OCI-LY3 (cell line): Measurements from ENCODE around the gene UQCC5.

ENCODE experiments used
- H2AFZ ChIP-seq: fragments of 200-600, 300-600 bp; shearing (Covaris generic); 2 replicates; pipeline ENCODE4 v1.6.0; 2014; ENCODE audit warnings: antibody characterized with exemption, low read depth, low read length
- H3K27ac ChIP-seq: fragments of 200-600, 300-600 bp; sonication (generic); 2 replicates; pipeline ENCODE4 v1.5.1; 2014; ENCODE audit warnings: mild to moderate bottlenecking, low read length, moderate library complexity, mixed read lengths
- H3K27me3 ChIP-seq: fragments of 200-600, 300-600 bp; sonication (generic); 2 replicates; pipeline ENCODE4 v1.6.1; 2014; ENCODE audit warnings: low read depth, low read length, mixed read lengths
- H3K36me3 ChIP-seq: fragments of 200-600, 300-600 bp; sonication (generic); replicated peaks from 2 replicates; pipeline ENCODE3; 2014; ENCODE audit warnings: low read depth, low read length, mixed read lengths
- H3K4me1 ChIP-seq: fragments of 300-600, 200-600 bp; sonication (generic); 2 replicates; pipeline ENCODE4 v1.6.1; 2014; ENCODE audit warnings: low read length, mixed read lengths
- H3K4me2 ChIP-seq: fragments of 200-600, 300-600 bp; sonication (generic); 2 replicates; pipeline ENCODE4 v1.6.1; 2014; ENCODE audit warnings: low read length, mixed read lengths
- H3K4me3 ChIP-seq: fragments of 300-600, 200-600 bp; sonication (generic); 2 replicates; pipeline ENCODE4 v1.5.1; 2014; ENCODE audit warnings: antibody characterized with exemption, mild to moderate bottlenecking, low read length, moderate library complexity
- H3K79me2 ChIP-seq: fragments of 300-600, 200-600 bp; shearing (Covaris generic); 2 replicates; pipeline ENCODE4 v1.6.1; 2014; ENCODE audit warnings: mild to moderate bottlenecking, low read length, mixed read lengths
- H3K9ac ChIP-seq: fragments of 300-600, 200-600 bp; shearing (Covaris generic); 2 replicates; pipeline ENCODE4 v1.6.0; 2014; ENCODE audit warnings: mild to moderate bottlenecking, low read length, moderate library complexity
- H3K9me3 ChIP-seq: fragments of 200-600, 300-600 bp; shearing (Covaris generic); 2 replicates; pipeline ENCODE4 v1.6.1; 2014; ENCODE audit warnings: low read length, mixed read lengths; ENCODE audit not compliant: insufficient read depth
- H4K20me1 ChIP-seq: fragments of 200-600, 300-600 bp; sonication (generic); 2 replicates; pipeline ENCODE4 v1.6.1; 2016; ENCODE audit warnings: low read length, mixed read lengths; ENCODE audit not compliant: insufficient read depth
- EZH2phosphoT487 ChIP-seq: fragments of 200-600 bp; shearing (Covaris generic); IDR thresholded peaks from 2 replicates; pipeline ENCODE4 v1.6.1; 2018; ENCODE audit warnings: antibody characterized with exemption, mixed run types, low read depth
- TF ChIP-seq, protein P1 (sequence below): fragments of 200-600, 300-600 bp; sonication (generic); IDR thresholded peaks from 2 replicates; pipeline ENCODE4 v1.5.1; 2014; ENCODE audit warnings: antibody characterized with exemption, low read length, low read depth

Gene UQCC5

GRCh38 chr3:52535411-52536111 is 844 bp upstream of the UQCC5 start:
- Histone ChIP-seq H3K9me3 (no peaks in the 10 kb centered on the region), H3K27ac (0 out of 2 replicates have a peak overlapping the region, but pooled peaks have one; percentile 7), H3K27me3 (no peaks in the 10 kb centered on the region), H3K4me1 (peaks cover 30% of the 10 kb centered on the region), H3K79me2 (peaks cover 66% of the 10 kb centered on the region), H3K4me2 (peak overlapping the region; percentile 82), H3K4me3 (peak overlapping the region; percentile 71), H3K36me3 (peaks cover 6% of the 10 kb centered on the region), H2AFZ (peak overlapping the region; percentile 44; the same call in 1 of the 2 replicates), H3K9ac (peak overlapping the region; percentile 39), H4K20me1 (peaks cover 29% of the 10 kb centered on the region)
- TF ChIP-seq EZH2phosphoT487 = no peak

GRCh38 chr3:52536112-52536368 is 365 bp upstream of the UQCC5 start:
- H2AFZ ChIP-seq = peak overlapping the region; percentile 44; the same call in 1 of the 2 replicates
- TF ChIP-seq, protein P1, sequence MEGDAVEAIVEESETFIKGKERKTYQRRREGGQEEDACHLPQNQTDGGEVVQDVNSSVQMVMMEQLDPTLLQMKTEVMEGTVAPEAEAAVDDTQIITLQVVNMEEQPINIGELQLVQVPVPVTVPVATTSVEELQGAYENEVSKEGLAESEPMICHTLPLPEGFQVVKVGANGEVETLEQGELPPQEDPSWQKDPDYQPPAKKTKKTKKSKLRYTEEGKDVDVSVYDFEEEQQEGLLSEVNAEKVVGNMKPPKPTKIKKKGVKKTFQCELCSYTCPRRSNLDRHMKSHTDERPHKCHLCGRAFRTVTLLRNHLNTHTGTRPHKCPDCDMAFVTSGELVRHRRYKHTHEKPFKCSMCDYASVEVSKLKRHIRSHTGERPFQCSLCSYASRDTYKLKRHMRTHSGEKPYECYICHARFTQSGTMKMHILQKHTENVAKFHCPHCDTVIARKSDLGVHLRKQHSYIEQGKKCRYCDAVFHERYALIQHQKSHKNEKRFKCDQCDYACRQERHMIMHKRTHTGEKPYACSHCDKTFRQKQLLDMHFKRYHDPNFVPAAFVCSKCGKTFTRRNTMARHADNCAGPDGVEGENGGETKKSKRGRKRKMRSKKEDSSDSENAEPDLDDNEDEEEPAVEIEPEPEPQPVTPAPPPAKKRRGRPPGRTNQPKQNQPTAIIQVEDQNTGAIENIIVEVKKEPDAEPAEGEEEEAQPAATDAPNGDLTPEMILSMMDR = no peak
- no peak for TF ChIP-seq EZH2phosphoT487
- H3K4me2 ChIP-seq = peak overlapping the region; percentile 82
- H3K4me1 ChIP-seq = peaks cover 30% of the 10 kb centered on the region
- H3K9ac ChIP-seq = peak overlapping the region; percentile 39
- peaks cover 24% of the 10 kb centered on the region for H4K20me1 ChIP-seq
- H3K4me3 ChIP-seq = peak overlapping the region; percentile 71
- 0 out of 2 replicates have a peak overlapping the region, but pooled peaks have one; percentile 7 for H3K27ac ChIP-seq
- no peaks in the 10 kb centered on the region for H3K27me3 ChIP-seq
- peaks cover 11% of the 10 kb centered on the region for H3K36me3 ChIP-seq
- peaks cover 65% of the 10 kb centered on the region for H3K79me2 ChIP-seq
- H3K9me3 ChIP-seq = no peaks in the 10 kb centered on the region

DNA sequence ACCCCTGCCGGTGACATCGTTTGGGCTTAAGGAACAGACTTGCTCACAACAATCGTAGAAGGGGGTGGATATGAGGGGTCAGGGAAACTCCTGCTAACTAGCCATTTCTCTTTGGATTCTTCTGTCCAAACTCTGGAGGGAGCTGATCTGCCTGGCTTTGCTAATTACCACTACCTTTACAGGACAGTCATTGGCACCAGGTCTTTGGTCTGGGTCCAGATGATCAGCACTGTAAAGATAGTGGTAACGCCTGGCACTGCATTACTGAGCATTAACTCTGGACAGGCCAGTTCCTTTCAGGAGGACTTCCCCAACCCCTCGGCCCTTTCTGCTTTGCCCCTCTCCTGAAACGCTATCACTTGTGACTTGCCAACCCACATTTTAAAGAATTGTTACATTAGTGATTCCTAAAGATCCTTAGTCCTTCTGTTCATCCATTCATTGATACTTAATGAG is 788 bp downstream of the UQCC5 start:
- Histone ChIP-seq H3K4me3 (peak overlapping the region; percentile 84), H3K27ac (peak overlapping the region; percentile 57), H4K20me1 (peaks cover 12% of the 10 kb centered on the region), H3K27me3 (no peaks in the 10 kb centered on the region), H3K4me2 (peak overlapping the region; percentile 97), H3K79me2 (peaks cover 64% of the 10 kb centered on the region), H3K9me3 (no peaks in the 10 kb centered on the region), H2AFZ (peak overlapping the region; percentile 37; the same call in 1 of the 2 replicates), H3K9ac (peak overlapping the region; percentile 89), H3K36me3 (peaks cover 19% of the 10 kb centered on the region), H3K4me1 (peaks cover 25% of the 10 kb centered on the region)
- no peak for TF ChIP-seq EZH2phosphoT487
- TF ChIP-seq, protein P1 = no peak

- Histone ChIP-seq H3K27ac (no peak overlapping the region), H3K36me3 (peaks cover 19% of the 10 kb centered on the region), H3K9ac (peak overlapping the region; percentile 89), H4K20me1 (peaks cover 8% of the 10 kb centered on the region), H2AFZ (no peak overlapping the region), H3K4me2 (peak overlapping the region; percentile 97), H3K4me1 (peaks cover 21% of the 10 kb centered on the region), H3K79me2 (peaks cover 60% of the 10 kb centered on the region), H3K4me3 (peak overlapping the region; percentile 84), H3K9me3 (no peaks in the 10 kb centered on the region), H3K27me3 (no peaks in the 10 kb centered on the region)
- no peak for TF ChIP-seq EZH2phosphoT487
- TF ChIP-seq, protein P1 = no peak
Measured at GRCh38 chr3:52537726-52538421, 1.5 kb downstream of the UQCC5 start.
